Smooth muscle cell (in vitro differentiated cells): Measurements from ENCODE around the gene PLXDC1. TPM values are rescaled to one million over a fixed set of nuclear protein-coding genes. Genes with fewer than 3 reads are reported as not detected.

ENCODE experiments used
- DNase-seq: peaks from one replicate; lab custom pipeline; 2025; ENCODE audit not compliant: unreplicated experiment; lab: John Stamatoyannopoulos, UW
- H2AFZ ChIP-seq: fragments of 200-600 bp; sonication (generic); 2 replicates; pipeline ENCODE4 v1.6.0; 2016; ENCODE audit warnings: antibody characterized with exemption, low read depth, mild to moderate bottlenecking
- H3F3A ChIP-seq: fragments of 200-600 bp; sonication (generic); 2 replicates; pipeline ENCODE4 v1.6.0; 2017; ENCODE audit warnings: antibody characterized with exemption, low read depth
- H3K27ac ChIP-seq: fragments of 200-600 bp; sonication (generic); 2 replicates; pipeline ENCODE4 v1.5.1; 2016; ENCODE audit warnings: low read depth, mild to moderate bottlenecking
- H3K27me3 ChIP-seq: fragments of 200-600 bp; sonication (generic); 2 replicates; pipeline ENCODE4 v1.6.1; 2016; ENCODE audit warnings: low read depth, mild to moderate bottlenecking
- H3K36me3 ChIP-seq: fragments of 200-600 bp; sonication (generic); 2 replicates; pipeline ENCODE4 v1.5.1; 2016; ENCODE audit warnings: low read depth
- H3K4me1 ChIP-seq: fragments of 200-600 bp; sonication (generic); 2 replicates; pipeline ENCODE4 v1.5.1; 2016; ENCODE audit warnings: low read depth
- H3K4me2 ChIP-seq: fragments of 200-600 bp; sonication (generic); 2 replicates; pipeline ENCODE4 v1.6.0; 2016; ENCODE audit warnings: mild to moderate bottlenecking
- H3K4me3 ChIP-seq: fragments of 200-600 bp; sonication (generic); 2 replicates; pipeline ENCODE4 v1.5.1; 2016; ENCODE audit warnings: mild to moderate bottlenecking
- H3K79me2 ChIP-seq: fragments of 200-600 bp; sonication (generic); 2 replicates; pipeline ENCODE4 v1.6.0; 2016; ENCODE audit warnings: low read depth, mild to moderate bottlenecking
- H3K9ac ChIP-seq: fragments of 200-600 bp; sonication (generic); 2 replicates; pipeline ENCODE4 v1.6.0; 2016; ENCODE audit warnings: low read depth
- H3K9me3 ChIP-seq: fragments of 200-600 bp; sonication (generic); replicated peaks from 2 replicates; pipeline ENCODE4 v1.5.1; 2016; ENCODE audit warnings: low read depth
- H4K20me1 ChIP-seq: fragments of 200-600 bp; sonication (generic); 2 replicates; pipeline ENCODE4 v1.6.0; 2016; ENCODE audit warnings: low read depth
- CTCF ChIP-seq: fragments of 200-600 bp; sonication (generic); IDR thresholded peaks from 2 replicates; pipeline ENCODE4 v1.5.1; 2017; ENCODE audit warnings: borderline replicate concordance, mild to moderate bottlenecking, antibody characterized with exemption; ENCODE audit not compliant: insufficient read depth, poor library complexity, severe bottlenecking
- WGBS: methylation state at CpG from one replicate; pipeline ENCODE4 v1.1.7; 2016; ENCODE audit warnings: low lambda C conversion rate; 5-methylcytosine and 5-hydroxymethylcytosine counted together
- polyA plus RNA-seq: library from polyadenylated mRNA; unstranded; fragments of >200 nt; fragmentation: Nextera tagmentation; extraction: Ambion mirVana; gene quantifications from 2 replicates; pipeline ENCODE4 v1.2.1, GENCODE V29; 2016
- total RNA-seq: library from RNA; depleted of rRNA; stranded (reverse); fragments of >200 nt; gene quantifications from 2 replicates; pipeline ENCODE4 v1.2.3, GENCODE V29; 2014

Gene PLXDC1
- total and polyA plus RNA-seq, 2 experiments from 2014 or later: 17.4 to 18.5 TPM

GRCh38 chr17:39196808-39197291 is 45.4 kb upstream of the PLXDC1 start:
- Histone ChIP-seq H3K79me2 (peaks cover 37% of the 10 kb centered on the region), H3K4me1 (peaks cover 35% of the 10 kb centered on the region), H3K27me3 (no peaks in the 10 kb centered on the region), H3K9me3 (no peaks in the 10 kb centered on the region), H3K36me3 (no peaks in the 10 kb centered on the region), H3K4me3 (peak overlapping the region; percentile 88), H2AFZ (peak overlapping the region; percentile 76), H3K27ac (no peak overlapping the region), H3K9ac (peak overlapping the region; percentile 25), H4K20me1 (peaks cover 27% of the 10 kb centered on the region), H3F3A (peaks cover 8% of the 10 kb centered on the region), H3K4me2 (peak overlapping the region; percentile 98)
- WGBS: 4% methylated on average over 24 of the region's 30 CpGs
- no peak for DNase-seq
- no peak for TF ChIP-seq CTCF

- Histone ChIP-seq H3K4me1 (peaks cover 30% of the 10 kb centered on the region), H3K9me3 (no peaks in the 10 kb centered on the region), H2AFZ (no peak overlapping the region), H3K27me3 (no peaks in the 10 kb centered on the region), H3K4me3 (peak overlapping the region; percentile 88), H3K27ac (no peak overlapping the region), H4K20me1 (peaks cover 23% of the 10 kb centered on the region), H3F3A (peaks cover 3% of the 10 kb centered on the region), H3K9ac (no peak overlapping the region), H3K36me3 (no peaks in the 10 kb centered on the region), H3K4me2 (peak overlapping the region; percentile 98), H3K79me2 (peaks cover 32% of the 10 kb centered on the region)
- WGBS: 43% methylated on average over 7 of the region's 8 CpGs
- DNase-seq: no peak
- no peak for TF ChIP-seq CTCF
These were observed 44.9 kb upstream of the PLXDC1 start for GRCh38 chr17:39196241-39196807.

- no peak overlapping the region for H3K9ac ChIP-seq
These were observed 44.2 kb upstream of the PLXDC1 start for GRCh38 chr17:39195568-39196160.

More at GRCh38 chr17:39195568-39196160, 44.2 kb upstream of the PLXDC1 start:
- Histone ChIP-seq H3K4me1 (peaks cover 23% of the 10 kb centered on the region), H3K36me3 (no peaks in the 10 kb centered on the region), H3K4me3 (no peak overlapping the region), H3F3A (peaks cover 3% of the 10 kb centered on the region), H3K9me3 (no peaks in the 10 kb centered on the region), H4K20me1 (peaks cover 18% of the 10 kb centered on the region), H3K79me2 (peaks cover 25% of the 10 kb centered on the region), H3K27ac (no peak overlapping the region), H3K4me2 (peak overlapping the region; percentile 98), H3K27me3 (no peaks in the 10 kb centered on the region), H2AFZ (no peak overlapping the region)
- no peak for TF ChIP-seq CTCF
- no peak for DNase-seq
- WGBS: 76% methylated on average over 8 of the region's 8 CpGs
